ENCODE results near the gene NFATC2.

- TF ChIP-seq CTCF (conservative IDR thresholded peaks at IDR 0.05; ENCODE audit: low read depth in 2 of 2) (no peak), EZH2 (IDR thresholded peaks at IDR 0.05; ENCODE audit: low read depth, unreplicated experiment) (no peak), CREB1 (CRISPR knock-in tag; IDR thresholded peaks at IDR 0.05; ENCODE audit: low read depth) (no peak), POLR2AphosphoS5 (IDR thresholded peaks at IDR 0.05; ENCODE audit: low read depth) (no peak), EZH2phosphoT487 (IDR thresholded peaks at IDR 0.05; ENCODE audit: unreplicated experiment) (no peak), JUNB (IDR thresholded peaks at IDR 0.05; ENCODE audit: unreplicated experiment) (no peak)
Measured at GRCh38 chr20:51357543-51357942, 185.0 kb downstream of the NFATC2 start.
